Measurements from ENCODE around the gene HTT. TPM values are rescaled to one million over a fixed set of nuclear protein-coding genes. Genes with fewer than 3 reads are reported as not detected.

The HTT gene
- polyA plus RNA-seq, 1 donor from 2014 or later: 11.5 TPM

GRCh38 chr4:3198906-3199305 lies 124.4 kb downstream of the HTT start:
- Histone ChIP-seq H3K4me2 (ENCODE audit: low read length) (no peak overlapping the region), H3K9ac (ENCODE audit: low read length) (no peak overlapping the region), H3K9me3 (ENCODE audit: low read length) (no peaks in the 10 kb centered on the region), H3K27me3 (ENCODE audit: insufficient read depth, low read depth, low read length) (no peaks in the 10 kb centered on the region), H3K4me3 (ENCODE audit: low read length) (no peak overlapping the region), H3K27ac (ENCODE audit: low read length) (no peak overlapping the region), H4K20me1 (ENCODE audit: insufficient read depth) (no peaks in the 10 kb centered on the region), H3K79me2 (replicated peaks; ENCODE audit: insufficient read depth, low read length) (no peaks in the 10 kb centered on the region), H3F3A (ENCODE audit: insufficient read depth, low read length, poor library complexity, severe bottlenecking) (no peaks in the 10 kb centered on the region), H2AFZ (ENCODE audit: low read depth, low read length) (no peak overlapping the region), H3K9me2 (ENCODE audit: insufficient read depth, low read length) (no peaks in the 10 kb centered on the region), H3K36me3 (ENCODE audit: insufficient read depth, low read length) (no peaks in the 10 kb centered on the region)
- no peak for TF ChIP-seq EZH2 (IDR thresholded peaks at IDR 0.05; ENCODE audit: borderline replicate concordance, insufficient read depth, low read length, poor library complexity, severe bottlenecking)
- no peak for TF ChIP-seq SMC3 (conservative IDR thresholded peaks at IDR 0.05; ENCODE audit: poor library complexity)
- TF ChIP-seq RAD21 (conservative IDR thresholded peaks at IDR 0.05): no peak
- no peak for TF ChIP-seq REST (IDR thresholded peaks at IDR 0.05; ENCODE audit: borderline replicate concordance)
- no peak for TF ChIP-seq EP300 (conservative IDR thresholded peaks at IDR 0.05; ENCODE audit: poor library complexity, severe bottlenecking)
- no peak for TF ChIP-seq TAF1 (IDR thresholded peaks at IDR 0.05; ENCODE audit: low read depth)

- Histone ChIP-seq H3K4me2 (ENCODE audit: low read length) (no peak overlapping the region), H3K4me3 (ENCODE audit: low read length) (no peak overlapping the region), H3K27me3 (ENCODE audit: insufficient read depth, low read depth, low read length) (no peaks in the 10 kb centered on the region), H3K27ac (ENCODE audit: low read length) (no peak overlapping the region), H3F3A (ENCODE audit: insufficient read depth, low read length, poor library complexity, severe bottlenecking) (no peaks in the 10 kb centered on the region), H3K36me3 (ENCODE audit: insufficient read depth, low read length) (no peaks in the 10 kb centered on the region), H4K20me1 (ENCODE audit: insufficient read depth) (no peaks in the 10 kb centered on the region), H3K9me3 (ENCODE audit: low read length) (no peaks in the 10 kb centered on the region), H3K79me2 (replicated peaks; ENCODE audit: insufficient read depth, low read length) (no peaks in the 10 kb centered on the region), H3K9me2 (ENCODE audit: insufficient read depth, low read length) (no peaks in the 10 kb centered on the region), H2AFZ (ENCODE audit: low read depth, low read length) (no peak overlapping the region), H3K9ac (ENCODE audit: low read length) (no peak overlapping the region)
- TF ChIP-seq RAD21 (conservative IDR thresholded peaks at IDR 0.05) (no peak), MXI1 (conservative IDR thresholded peaks at IDR 0.05; ENCODE audit: poor library complexity, severe bottlenecking) (no peak), TAF1 (IDR thresholded peaks at IDR 0.05; ENCODE audit: low read depth) (no peak), EP300 (conservative IDR thresholded peaks at IDR 0.05; ENCODE audit: poor library complexity, severe bottlenecking) (no peak), EZH2 (IDR thresholded peaks at IDR 0.05; ENCODE audit: borderline replicate concordance, insufficient read depth, low read length, poor library complexity, severe bottlenecking) (no peak), SMC3 (conservative IDR thresholded peaks at IDR 0.05; ENCODE audit: poor library complexity) (no peak), CTCF (IDR thresholded peaks at IDR 0.05; ENCODE audit: poor library complexity, severe bottlenecking) (no peak), REST (IDR thresholded peaks at IDR 0.05; ENCODE audit: borderline replicate concordance) (no peak), POLR2AphosphoS5 (IDR thresholded peaks at IDR 0.05) (no peak)
Observed at GRCh38 chr4:3199653-3200422, 125.4 kb downstream of the HTT start.
